Measurements from ENCODE around the gene TRPV3. TPM values are rescaled to one million over a fixed set of nuclear protein-coding genes. Genes with fewer than 3 reads are reported as not detected.

The TRPV3 gene
- total and polyA plus RNA-seq, 9 of the 15 experiments (the other 6 are each of a cell fraction or from before 2014, with no cell fraction given): 0.03 to 0.42 (median 0.11) TPM; not detected in 1

GRCh38 chr17:3590231-3590630 is 32.6 kb upstream of the TRPV3 start (continued):
- no peak for TF ChIP-seq ZNF407 (IDR thresholded peaks at IDR 0.05; ENCODE audit: low read depth)
- no peak for TF ChIP-seq NR1H2 (CRISPR knock-in tag; IDR thresholded peaks at IDR 0.05)
- no peak for TF ChIP-seq ZNF639 (CRISPR knock-in tag; conservative IDR thresholded peaks at IDR 0.05 in 1 of 2, IDR thresholded peaks at IDR 0.05 in 1 of 2)
